Lower leg skin (tissue), 3 donors: ENCODE measurements around the gene TRPM8.

Source experiments
- CTCF ChIP-seq, 3 donors: fragments of 450-650 bp; IDR thresholded peaks; one replicate each; pipeline ENCODE4 v1.5.1; 2016; ENCODE audit warnings: antibody characterized with exemption in 3 of 3, mild to moderate bottlenecking in 3 of 3, moderate library complexity in 2 of 3
- POLR2A ChIP-seq, 2 donors: fragments of 450-650 bp; IDR thresholded peaks; one replicate each; pipeline ENCODE4 v1.6.1; 2016 to 2017; ENCODE audit warnings: antibody characterized with exemption in 2 of 2, mild to moderate bottlenecking in 1 of 2, moderate library complexity in 1 of 2

GRCh38 chr2:234033885-234034284, 116.7 kb downstream of the TRPM8 start:
- TF ChIP-seq CTCF (IDR thresholded peaks at IDR 0.05) (no peak), POLR2A (IDR thresholded peaks at IDR 0.05) (no peak)
